HEK293 (cell line): Measurements from ENCODE around the gene SCN5A.

Experiments
- CTCF ChIA-PET: fragments of 350-600 bp; formaldehyde crosslinking; extraction: SDS; loops from one replicate; lab custom pipeline; 2021; ENCODE audit warnings: antibody characterized with exemption; lab: Yijun Ruan, JAX
- POLR2A ChIA-PET: fragments of 300-600 bp; formaldehyde crosslinking; extraction: SDS; loops from one replicate; lab custom pipeline; 2020; ENCODE audit warnings: antibody characterized with exemption, inconsistent platforms; lab: Yijun Ruan, JAX
- H3K27ac ChIP-seq: fragments of 200-500 bp; sonication (Bioruptor generic); 2 replicates; pipeline ENCODE4 v1.5.1; 2014; ENCODE audit warnings: low read depth, low read length, control low read depth, inconsistent platforms; ENCODE audit errors: extremely low read depth
- H3K36me3 ChIP-seq, 2 experiments: fragments of 200-500 bp in 1 of 2; sonication (Bioruptor generic) in 1 of 2; 1 replicate in 1 of 2; 2 replicates in 1 of 2; pipeline ENCODE4 v1.5.1; 2014 to 2017; ENCODE audit warnings: inconsistent platforms in 2 of 2, low read length in 2 of 2; ENCODE audit not compliant: control insufficient read depth in 2 of 2, insufficient read depth in 1 of 2
- H3K4me1 ChIP-seq: fragments of 200-500 bp; sonication (Bioruptor generic); 2 replicates; pipeline ENCODE4 v1.5.1; 2014; ENCODE audit warnings: mild to moderate bottlenecking, low read length, inconsistent platforms; ENCODE audit not compliant: control insufficient read depth, insufficient read depth
- H3K4me3 ChIP-seq: 2 replicates; pipeline ENCODE4 v1.5.1; 2011; ENCODE audit warnings: low read depth, mild to moderate bottlenecking, control low read depth, low read length, moderate library complexity
- H3K9me3 ChIP-seq: fragments of 200-500 bp; sonication (Bioruptor generic); 2 replicates; pipeline ENCODE4 v1.5.1; 2014; ENCODE audit warnings: low read depth, low read length, inconsistent platforms; ENCODE audit not compliant: control insufficient read depth, insufficient read depth
- CTCF ChIP-seq: fragments of 450-650 bp; formaldehyde crosslinking; IDR thresholded peaks from 2 replicates; pipeline ENCODE4 v1.5.1; 2016; ENCODE audit warnings: missing biosample characterization, missing genetic modification characterization
- HOXA7 ChIP-seq: sonication (generic); formaldehyde crosslinking; IDR thresholded peaks from 2 replicates; pipeline ENCODE4 v1.8.1; 2022; ENCODE audit warnings: missing genetic modification reagents, borderline replicate concordance
- PRDM2 ChIP-seq: fragments of 450-650 bp; formaldehyde crosslinking; IDR thresholded peaks from 2 replicates; pipeline ENCODE4 v1.5.1; 2016; ENCODE audit warnings: missing biosample characterization, missing genetic modification characterization, borderline replicate concordance
- PRDM4 ChIP-seq: fragments of 450-650 bp; formaldehyde crosslinking; IDR thresholded peaks from 2 replicates; pipeline ENCODE4 v1.5.1; 2017; ENCODE audit warnings: missing biosample characterization, missing genetic modification characterization
- YY1 ChIP-seq: fragments of 450-650 bp; formaldehyde crosslinking; IDR thresholded peaks from 2 replicates; pipeline ENCODE4 v1.5.1; 2018; ENCODE audit warnings: missing biosample characterization, missing genetic modification characterization
- YY2 ChIP-seq: fragments of 450-650 bp; formaldehyde crosslinking; IDR thresholded peaks from 2 replicates; pipeline ENCODE4 v1.5.1; 2016; ENCODE audit warnings: missing biosample characterization, missing genetic modification characterization
- ZBTB6 ChIP-seq: fragments of 450-650 bp; formaldehyde crosslinking; IDR thresholded peaks from 2 replicates; pipeline ENCODE4 v1.5.1; 2017; ENCODE audit warnings: missing biosample characterization, missing genetic modification characterization
- ZNF10 ChIP-seq: fragments of 450-650 bp; formaldehyde crosslinking; IDR thresholded peaks from 2 replicates; pipeline ENCODE4 v1.5.1; 2017; ENCODE audit warnings: missing biosample characterization, missing genetic modification characterization
- ZNF23 ChIP-seq: fragments of 450-650 bp; formaldehyde crosslinking; IDR thresholded peaks from 2 replicates; pipeline ENCODE4 v1.5.1; 2016; ENCODE audit warnings: missing biosample characterization, missing genetic modification characterization, borderline replicate concordance
- ZNF302 ChIP-seq: fragments of 450-650 bp; formaldehyde crosslinking; IDR thresholded peaks from 2 replicates; pipeline ENCODE4 v1.5.1; 2016; ENCODE audit warnings: missing biosample characterization, missing genetic modification characterization, low read depth
- ZNF37A ChIP-seq: fragments of 450-650 bp; IDR thresholded peaks from 2 replicates; pipeline ENCODE4 v1.5.1; 2018; ENCODE audit warnings: missing biosample characterization, missing genetic modification characterization
- ZNF514 ChIP-seq: fragments of 450-650 bp; formaldehyde crosslinking; IDR thresholded peaks from 2 replicates; pipeline ENCODE4 v1.5.1; 2016; ENCODE audit warnings: missing biosample characterization, missing genetic modification characterization
- ZNF704 ChIP-seq: fragments of 450-650 bp; formaldehyde crosslinking; IDR thresholded peaks from 2 replicates; pipeline ENCODE4 v1.5.1; 2016; ENCODE audit warnings: missing biosample characterization, missing genetic modification characterization
- ZSCAN16 ChIP-seq: fragments of 450-650 bp; formaldehyde crosslinking; IDR thresholded peaks from 2 replicates; pipeline ENCODE4 v1.5.1; 2016; ENCODE audit warnings: missing biosample characterization, missing genetic modification characterization

Gene SCN5A

GRCh38 chr3:38632989-38633388 lies 16.5 kb downstream of the SCN5A start:
- Histone ChIP-seq H3K27ac (no peak overlapping the region), H3K36me3 (no peaks in the 10 kb centered on the region), H3K9me3 (no peaks in the 10 kb centered on the region), H3K4me3 (no peak overlapping the region), H3K4me1 (no peaks in the 10 kb centered on the region)
- POLR2A ChIA-PET = no interaction called here
- TF ChIP-seq YY2 (no peak), ZBTB6 (tag by site-specific recombination) (no peak), ZNF302 (tag by site-specific recombination) (no peak), ZNF514 (tag by site-specific recombination) (no peak), YY1 (tag by site-specific recombination) (no peak), ZNF23 (no peak), ZNF10 (tag by site-specific recombination) (no peak), ZNF704 (tag by site-specific recombination) (no peak), ZSCAN16 (tag by site-specific recombination) (no peak), ZNF37A (tag by site-specific recombination) (no peak)
- CTCF ChIA-PET = interaction anchor here (1.6 kb wide), 1 partner anchor 19 kb away, joined by 7 read pairs; no protein-coding TSS in a partner anchor

- CTCF ChIA-PET = interaction anchor here (1.9 kb wide), 1 partner anchor 25 kb away, joined by 7 read pairs; no protein-coding TSS in a partner anchor
- no peaks in the 10 kb centered on the region for H3K4me1 ChIP-seq
- no peaks in the 10 kb centered on the region for H3K9me3 ChIP-seq
- POLR2A ChIA-PET = no interaction called here
- TF ChIP-seq CTCF (tag by site-specific recombination) (no peak), HOXA7 (CRISPR knock-in tag) (no peak), PRDM2 (tag by site-specific recombination) (no peak), PRDM4 (no peak)
- H3K36me3 ChIP-seq = no peaks in the 10 kb centered on the region
- H3K4me3 ChIP-seq = no peak overlapping the region
- H3K27ac ChIP-seq = no peak overlapping the region
These were observed 18.9 kb downstream of the SCN5A start for GRCh38 chr3:38630606-38631005.
